B cell (primary cell): Measurements from ENCODE around the gene CACUL1. TPM values are rescaled to one million over a fixed set of nuclear protein-coding genes. Genes with fewer than 3 reads are reported as not detected.

Experiments used
- ATAC-seq: fragments of 200-7000 bp; cut with Tn5 transposase; one replicate; pipeline ENCODE4 v1.10.0; 2021; ENCODE audit warnings: low read depth, mild to moderate bottlenecking, moderate number of reproducible peaks, moderate library complexity
- CTCF ChIA-PET: fragments of 350-600 bp; sonication (Branson Sonifier 250); formaldehyde crosslinking; loops from one replicate; lab custom pipeline; 2021; ENCODE audit warnings: antibody characterized with exemption, inconsistent platforms; lab: Charles Lee
- POLR2A ChIA-PET: fragments of 350-600 bp; sonication (Branson Sonifier 250); formaldehyde crosslinking; loops from one replicate; lab custom pipeline; 2021; ENCODE audit warnings: antibody characterized with exemption; lab: Charles Lee
- DNase-seq: peaks from one replicate; pipeline ENCODE4 v3.0.0; 2013
- H2AFZ ChIP-seq: 2 replicates; pipeline ENCODE4 v1.6.1; 2012; ENCODE audit warnings: mild to moderate bottlenecking, low read depth, low read length; ENCODE audit not compliant: insufficient read depth, poor library complexity, severe bottlenecking
- H3K27ac ChIP-seq, 2 donors: 1 replicate in 1 of 2; 2 replicates in 1 of 2; pipeline ENCODE4 v1.5.1; 2012 to 2013; ENCODE audit warnings: low read length in 2 of 2, mild to moderate bottlenecking in 2 of 2, moderate library complexity in 1 of 2
- H3K27me3 ChIP-seq, 4 experiments: fragments of 200-600 bp in 1 of 4; sonication (generic) in 1 of 4; replicated peaks in 1 of 4; 1 replicate in 2 of 4; 2 replicates in 2 of 4; pipeline versions ENCODE4 v1.6.1 to v1.7.0; 2013 to 2016; ENCODE audit warnings: low read length in 3 of 4, mild to moderate bottlenecking in 2 of 4, mixed read lengths in 1 of 4, moderate library complexity in 1 of 4; ENCODE audit not compliant: insufficient read depth in 4 of 4, control insufficient read depth in 3 of 4; ENCODE audit errors: control extremely low read depth in 1 of 4
- H3K36me3 ChIP-seq, 2 experiments: replicated peaks in 1 of 2; 1 replicate in 1 of 2; 2 replicates in 1 of 2; pipeline versions ENCODE4 v1.6.1 to v1.7.1; 2013; ENCODE audit warnings: low read length in 1 of 2; ENCODE audit not compliant: insufficient read depth in 2 of 2, control insufficient read depth in 1 of 2; ENCODE audit errors: control extremely low read depth in 1 of 2, extremely low read depth in 1 of 2
- H3K4me1 ChIP-seq, 2 donors: fragments of 200-600 bp in 1 of 2; sonication (generic) in 1 of 2; 1 replicate in 1 of 2; 2 replicates in 1 of 2; pipeline versions ENCODE4 v1.5.1 to v1.6.1; 2013 to 2017; ENCODE audit warnings: low read length in 2 of 2; ENCODE audit not compliant: control insufficient read depth in 2 of 2, insufficient read depth in 2 of 2
- H3K4me2 ChIP-seq: replicated peaks from 2 replicates; pipeline ENCODE3; 2012; ENCODE audit warnings: mild to moderate bottlenecking, low read depth, low read length; ENCODE audit not compliant: poor library complexity, severe bottlenecking
- H3K4me3 ChIP-seq, 5 experiments: fragments of 200-600 bp in 1 of 5; sonication (generic) in 1 of 5; 1 replicate in 3 of 5; 2 replicates in 2 of 5; pipeline versions ENCODE4 v1.5.1 to v1.7.0; 2011 to 2016; ENCODE audit warnings: low read length in 4 of 5, mild to moderate bottlenecking in 4 of 5, low read depth in 2 of 5, control low read depth in 1 of 5, moderate library complexity in 1 of 5; ENCODE audit not compliant: insufficient read depth in 1 of 5; ENCODE audit errors: control extremely low read depth in 1 of 5, extremely low read depth in 1 of 5
- H3K79me2 ChIP-seq: fragments of 200-600 bp; sonication (generic); one replicate; pipeline ENCODE4 v1.6.0; 2016; ENCODE audit warnings: low read length; ENCODE audit not compliant: control insufficient read depth, insufficient read depth
- H3K9ac ChIP-seq: fragments of 200-600 bp; sonication (generic); 2 replicates; pipeline ENCODE4 v1.6.1; 2017; ENCODE audit warnings: mild to moderate bottlenecking, low read length, moderate library complexity
- H3K9me3 ChIP-seq, 3 donors: one replicate each; pipeline versions ENCODE4 v1.6.1 to v1.7.1; 2013; ENCODE audit warnings: low read length in 2 of 3; ENCODE audit not compliant: control insufficient read depth in 2 of 3, insufficient read depth in 1 of 3; ENCODE audit errors: control extremely low read depth in 1 of 3
- H4K20me1 ChIP-seq: 2 replicates; pipeline ENCODE4 v1.6.0; 2012; ENCODE audit warnings: mild to moderate bottlenecking, low read length; ENCODE audit not compliant: insufficient read depth, control insufficient read depth, poor library complexity, severe bottlenecking
- H3K27ac Mint-ChIP-seq: one replicate; pipeline ENCODE4 v1.8.0; 2021; ENCODE audit warnings: mixed read lengths
- H3K27me3 Mint-ChIP-seq: one replicate; pipeline ENCODE4 v1.8.0; 2021; ENCODE audit warnings: mixed read lengths
- H3K4me1 Mint-ChIP-seq: one replicate; pipeline ENCODE4 v1.8.0; 2021; ENCODE audit warnings: mixed read lengths
- H3K4me3 Mint-ChIP-seq: one replicate; pipeline ENCODE4 v1.8.0; 2021; ENCODE audit warnings: mixed read lengths
- H3K9me3 Mint-ChIP-seq: one replicate; pipeline ENCODE4 v1.8.0; 2022; ENCODE audit warnings: mixed read lengths; ENCODE audit not compliant: insufficient read depth
- CTCF ChIP-seq: fragments of 200-600 bp; IDR thresholded peaks from one replicate; pipeline ENCODE4 v1.8.0; 2022; ENCODE audit warnings: antibody characterized with exemption, mild to moderate bottlenecking
- EZH2 ChIP-seq: IDR thresholded peaks from 2 replicates; pipeline ENCODE4 v1.6.1; 2012; ENCODE audit warnings: borderline replicate concordance, low read depth, mild to moderate bottlenecking, moderate library complexity, low read length; ENCODE audit not compliant: insufficient read depth, poor library complexity, severe bottlenecking
- WGBS: methylation state at CpG from one replicate; pipeline ENCODE4 v1.1.5; 2013; ENCODE audit warnings: missing lambda C conversion rate; ENCODE audit not compliant: insufficient coverage; 5-methylcytosine and 5-hydroxymethylcytosine counted together
- intact Hi-C: fragments of 100-400 bp; cut with micrococcal nuclease; formaldehyde crosslinking; loops from one replicate; pipeline ENCODE4 v1.10.0; 2022
- polyA plus RNA-seq: library from polyadenylated mRNA; depleted of rRNA; stranded (reverse); fragments of >200 nt; gene quantifications from 2 replicates; pipeline ENCODE4 v1.2.3, GENCODE V29; 2012
- total RNA-seq, 2 donors: library from RNA; stranded (reverse); fragments of 120-200 nt in 1 of 2; gene quantifications; 1 replicate in 1 of 2; 2 replicates in 1 of 2; pipeline versions ENCODE4 v1.2.3 to v1.2.4, GENCODE V29; 2013 to 2022

Gene CACUL1
- total and polyA plus RNA-seq, 2 donors (not counting 1 experiment from before 2014, with no cell fraction given): 7.4 to 39.5 TPM

GRCh38 chr10:118732245-118733165 is 22.3 kb downstream of the CACUL1 start:
- H3K79me2 ChIP-seq: peaks cover 87% of the 10 kb centered on the region
- peak overlapping the region; percentile 42 for H3K27ac Mint-ChIP-seq
- peaks cover 24 to 38% of the 10 kb centered on the region in 2 donors for H3K4me1 ChIP-seq
- no peak overlapping the region for H3K9ac ChIP-seq
- no peak overlapping the region for H3K4me3 Mint-ChIP-seq
- H3K4me3 ChIP-seq: no peak overlapping the region
- peak overlapping the region in 1 of 2 donors; percentile 25 for H3K27ac ChIP-seq
- H3K27me3 Mint-ChIP-seq: no peaks in the 10 kb centered on the region
- peaks cover 0 to 3% of the 10 kb centered on the region in 2 experiments for H3K36me3 ChIP-seq
- H3K4me1 Mint-ChIP-seq: peaks cover 63% of the 10 kb centered on the region
- no peaks in the 10 kb centered on the region for H3K27me3 ChIP-seq
- intact Hi-C loops: no loop called here
- no peak overlapping the region for H2AFZ ChIP-seq
- ChIA-PET POLR2A (no interaction called here), CTCF (interaction anchor here (0.9 to 1.3 kb wide), 4 partner anchors 10 to 16 kb away, joined by 3 to 5 read pairs (median 4); no protein-coding TSS in a partner anchor)
- ATAC-seq (no peak), DNase-seq (no peak)
- TF ChIP-seq CTCF: no peak
- TF ChIP-seq EZH2: no peak
- WGBS: 100% methylated on average over 4 of the region's 12 CpGs
- H3K9me3 ChIP-seq: no peaks in the 10 kb centered on the region
- no peak overlapping the region for H3K4me2 ChIP-seq
- peaks cover 15% of the 10 kb centered on the region for H4K20me1 ChIP-seq
- H3K9me3 Mint-ChIP-seq: no peaks in the 10 kb centered on the region
